Keratinocyte (primary cell): Measurements from ENCODE around the gene BLOC1S4. TPM values are rescaled to one million over a fixed set of nuclear protein-coding genes. Genes with fewer than 3 reads are reported as not detected.
A peak's percentile ranks its signal among the peaks of the same experiment; 100 is the strongest.

Source experiments
- DNase-seq: peaks from one replicate; pipeline ENCODE4 v3.0.0-alpha.2; 2011; ENCODE audit warnings: low read depth, missing footprints, low spot score
- FAIRE-seq: peaks from 2 replicates; lab custom pipeline; 2011; peaks lifted over from hg19 to GRCh38; lab: Jason Lieb, UNC
- H2AFZ ChIP-seq: 2 replicates; pipeline ENCODE4 v1.6.0; 2012; ENCODE audit warnings: low read length, control low read depth, inconsistent platforms; ENCODE audit not compliant: control insufficient read depth
- H3K27ac ChIP-seq: 2 replicates; pipeline ENCODE4 v1.5.1; 2011; ENCODE audit warnings: low read length; ENCODE audit not compliant: control insufficient read depth, insufficient read depth
- H3K27me3 ChIP-seq: 3 replicates; pipeline ENCODE4 v1.6.0; 2011; ENCODE audit warnings: low read length; ENCODE audit not compliant: control insufficient read depth, insufficient read depth; ENCODE audit errors: extremely low read depth
- H3K36me3 ChIP-seq, 2 experiments: 2 replicates in 1 of 2; 3 replicates in 1 of 2; pipeline ENCODE4 v1.5.1; 2011; ENCODE audit warnings: low read length in 2 of 2, mild to moderate bottlenecking in 1 of 2; ENCODE audit not compliant: control insufficient read depth in 2 of 2, insufficient read depth in 2 of 2; ENCODE audit errors: extremely low read depth in 1 of 2
- H3K4me1 ChIP-seq: 3 replicates; pipeline ENCODE4 v1.5.1; 2011; ENCODE audit warnings: low read length; ENCODE audit not compliant: control insufficient read depth, insufficient read depth; ENCODE audit errors: extremely low read depth
- H3K4me2 ChIP-seq: 3 replicates; pipeline ENCODE4 v1.6.0; 2011; ENCODE audit warnings: low read depth, low read length; ENCODE audit not compliant: control insufficient read depth, insufficient read depth; ENCODE audit errors: extremely low read depth
- H3K4me3 ChIP-seq, 3 experiments: fragments of 200-600 bp in 1 of 3; sonication (generic) in 1 of 3; 2 replicates in 2 of 3; 3 replicates in 1 of 3; pipeline ENCODE4 v1.5.1; 2011 to 2016; ENCODE audit warnings: low read length in 3 of 3, mild to moderate bottlenecking in 3 of 3, control low read depth in 2 of 3, inconsistent platforms in 1 of 3, low read depth in 1 of 3, mixed read lengths in 1 of 3, mixed run types in 1 of 3, moderate library complexity in 1 of 3; ENCODE audit not compliant: control insufficient read depth in 2 of 3, insufficient read depth in 2 of 3; ENCODE audit errors: extremely low read depth in 1 of 3
- H3K79me2 ChIP-seq: 2 replicates; pipeline ENCODE4 v1.6.0; 2012; ENCODE audit warnings: low read length; ENCODE audit not compliant: control insufficient read depth, insufficient read depth
- H3K9ac ChIP-seq: 3 replicates; pipeline ENCODE4 v1.6.0; 2011; ENCODE audit warnings: low read length; ENCODE audit not compliant: control insufficient read depth, insufficient read depth; ENCODE audit errors: extremely low read depth
- H3K9me1 ChIP-seq: 3 replicates; pipeline ENCODE4 v1.6.0; 2011; ENCODE audit warnings: low read length; ENCODE audit not compliant: control insufficient read depth, insufficient read depth; ENCODE audit errors: extremely low read depth
- H3K9me3 ChIP-seq: 2 replicates; pipeline ENCODE4 v1.5.1; 2012; ENCODE audit warnings: low read depth, low read length; ENCODE audit not compliant: control insufficient read depth
- H4K20me1 ChIP-seq: 3 replicates; pipeline ENCODE4 v1.6.0; 2011; ENCODE audit warnings: low read length; ENCODE audit not compliant: control insufficient read depth, insufficient read depth; ENCODE audit errors: extremely low read depth
- EZH2 ChIP-seq: IDR thresholded peaks from one replicate; pipeline ENCODE4 v1.6.1; 2012; ENCODE audit warnings: inconsistent platforms, mild to moderate bottlenecking, low read length, moderate library complexity
- dilution Hi-C: fragments of 300-500 bp; cut with MboI; formaldehyde crosslinking; loops from one replicate; pipeline ENCODE4 v1.7.0; 2020; ENCODE audit warnings: low sequenced_read_pairs; ENCODE audit not compliant: extremely low pct_ligation_motif_present
- polyA plus RNA-seq, 5 experiments: library from polyadenylated mRNA; depleted of rRNA in 3 of 5; stranded (reverse) in 3 of 5; stranded (forward) in 1 of 5; unstranded in 1 of 5; fragments of >200 nt; gene quantifications; 1 replicate in 1 of 5; 2 replicates in 3 of 5; 3 replicates in 1 of 5; pipeline versions ENCODE4 v1.2.1 to v1.2.3, GENCODE V29; 2011 to 2012; ENCODE audit warnings: missing spikeins in 2 of 5, low read depth in 1 of 5, low replicate concordance in 1 of 5
- TF ChIP-seq, protein P1 (sequence below), 3 experiments: IDR thresholded peaks in 1 of 3; conservative IDR thresholded peaks in 1 of 3; optimal IDR thresholded peaks in 1 of 3; 2 replicates in 2 of 3; 3 replicates in 1 of 3; pipeline versions ENCODE3 to v1.5.1; 2011; ENCODE audit warnings: low read length in 3 of 3, mild to moderate bottlenecking in 3 of 3, moderate library complexity in 2 of 3, control low read depth in 1 of 3, inconsistent platforms in 1 of 3; ENCODE audit not compliant: insufficient read depth in 2 of 3; ENCODE audit errors: extremely low read depth in 1 of 3

Gene BLOC1S4
- polyA plus RNA-seq, 1 donor (not counting 4 experiments of a cell fraction or from before 2014, with no cell fraction given) = 11.7 TPM

DNA sequence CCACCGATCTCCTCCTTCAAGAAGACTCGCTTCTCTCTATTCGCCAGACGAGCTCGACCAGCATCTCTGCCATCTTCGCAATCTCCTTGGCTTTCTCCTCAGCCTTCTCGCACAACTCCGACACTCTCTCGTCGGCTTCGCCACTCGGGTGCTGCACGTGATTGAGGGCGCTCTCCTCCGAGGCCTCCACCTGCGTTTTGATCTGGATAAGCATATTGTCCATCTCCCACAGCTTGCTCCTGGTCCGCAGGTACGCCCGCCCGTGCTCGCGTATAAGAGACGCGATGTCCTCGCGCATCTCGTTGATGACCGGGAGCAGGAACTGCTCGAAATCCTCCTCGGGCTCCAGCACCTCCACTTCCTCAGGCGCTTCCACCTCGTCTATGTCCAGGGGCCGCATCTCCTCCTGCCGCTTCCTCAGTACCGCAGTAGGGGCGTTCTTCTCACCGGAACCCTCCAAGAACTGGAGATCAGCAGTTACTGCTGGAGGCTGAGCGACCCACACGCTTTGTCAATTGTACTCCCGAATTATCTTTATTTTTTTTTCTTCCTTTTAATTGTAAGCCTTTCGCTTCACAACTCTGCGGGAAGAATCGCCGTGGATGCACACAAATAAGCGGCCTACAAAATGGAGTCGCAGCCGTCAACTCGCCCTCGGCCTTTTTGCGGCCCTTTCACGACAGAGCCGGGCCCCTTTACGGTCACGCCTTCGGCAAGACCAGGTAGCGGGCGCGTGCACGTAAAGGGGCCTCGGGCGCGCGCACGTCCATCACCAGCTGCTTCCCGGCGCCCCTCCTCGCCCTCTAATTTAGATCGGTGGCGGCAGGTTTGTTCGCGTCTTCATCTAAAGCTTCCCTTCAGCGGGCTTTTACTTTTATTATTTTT is 6.5 kb upstream of the BLOC1S4 start, which contains the start of gene MRFAP1L1:
Gene MRFAP1L1 (minus strand): TSS at position 636 of the 885 bp plus-strand sequence. CDS start 236 bp downstream, at position 400.
- H3K27me3 ChIP-seq = no peaks in the 10 kb centered on the region
- H2AFZ ChIP-seq = peak within 1 kb of the TSS; percentile 97
- H3K9me3 ChIP-seq = no peaks in the 10 kb centered on the region
- H3K4me2 ChIP-seq = peak within 1 kb of the TSS; percentile 99
- H3K4me3 ChIP-seq = peak within 1 kb of the TSS; percentile 62 to 93 (median 85)
- peak within 1 kb of the TSS; percentile 88 for H3K9ac ChIP-seq
- no peaks in the 10 kb centered on the region for H3K9me1 ChIP-seq
- DNase-seq (peak; percentile 75), FAIRE-seq (peak; percentile 34)
- peak within 1 kb of the TSS; percentile 85 for H3K27ac ChIP-seq
- H3K4me1 ChIP-seq = peaks cover 19% of the 10 kb centered on the region
- H3K79me2 ChIP-seq = peaks cover 46% of the 10 kb centered on the region
- dilution Hi-C loops = no loop called here
- no peaks in the 10 kb centered on the region for H4K20me1 ChIP-seq
- TF ChIP-seq EZH2 = no peak
- TF ChIP-seq, protein P1, sequence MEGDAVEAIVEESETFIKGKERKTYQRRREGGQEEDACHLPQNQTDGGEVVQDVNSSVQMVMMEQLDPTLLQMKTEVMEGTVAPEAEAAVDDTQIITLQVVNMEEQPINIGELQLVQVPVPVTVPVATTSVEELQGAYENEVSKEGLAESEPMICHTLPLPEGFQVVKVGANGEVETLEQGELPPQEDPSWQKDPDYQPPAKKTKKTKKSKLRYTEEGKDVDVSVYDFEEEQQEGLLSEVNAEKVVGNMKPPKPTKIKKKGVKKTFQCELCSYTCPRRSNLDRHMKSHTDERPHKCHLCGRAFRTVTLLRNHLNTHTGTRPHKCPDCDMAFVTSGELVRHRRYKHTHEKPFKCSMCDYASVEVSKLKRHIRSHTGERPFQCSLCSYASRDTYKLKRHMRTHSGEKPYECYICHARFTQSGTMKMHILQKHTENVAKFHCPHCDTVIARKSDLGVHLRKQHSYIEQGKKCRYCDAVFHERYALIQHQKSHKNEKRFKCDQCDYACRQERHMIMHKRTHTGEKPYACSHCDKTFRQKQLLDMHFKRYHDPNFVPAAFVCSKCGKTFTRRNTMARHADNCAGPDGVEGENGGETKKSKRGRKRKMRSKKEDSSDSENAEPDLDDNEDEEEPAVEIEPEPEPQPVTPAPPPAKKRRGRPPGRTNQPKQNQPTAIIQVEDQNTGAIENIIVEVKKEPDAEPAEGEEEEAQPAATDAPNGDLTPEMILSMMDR (optimal IDR thresholded peaks at IDR 0.05 in 1 of 3, IDR thresholded peaks at IDR 0.05 in 1 of 3, conservative IDR thresholded peaks at IDR 0.05 in 1 of 3; ENCODE audit: extremely low read depth in 1 of 3, insufficient read depth in 2 of 3, low read length in 3 of 3) = peak in 1 of 3 experiments; percentile 12
- peaks cover 5 to 9% of the 10 kb centered on the region in 2 experiments for H3K36me3 ChIP-seq

DNA sequence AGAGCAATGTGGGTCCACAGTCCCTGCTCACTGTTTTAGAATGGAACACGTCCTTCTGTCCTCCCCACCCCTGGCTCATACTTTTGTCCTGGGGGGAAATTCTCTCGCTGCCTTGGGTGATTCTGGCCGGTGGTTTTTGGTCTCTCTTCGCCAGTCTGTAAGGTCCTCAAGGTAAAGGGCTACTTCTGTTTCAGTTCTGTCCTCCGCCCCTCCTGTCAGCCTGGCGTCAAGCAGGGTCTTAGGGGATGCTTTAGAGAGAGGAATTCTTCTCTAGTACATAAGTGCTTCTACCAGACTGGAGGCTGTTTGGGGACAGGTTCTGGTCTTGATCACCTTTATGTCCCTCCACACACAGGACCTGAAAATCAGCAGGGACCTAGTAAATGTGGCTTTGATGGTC is 5.7 kb upstream of the BLOC1S4 start:
- H3K9me1 ChIP-seq = no peaks in the 10 kb centered on the region
- TF ChIP-seq, protein P1 (optimal IDR thresholded peaks at IDR 0.05 in 1 of 3, IDR thresholded peaks at IDR 0.05 in 1 of 3, conservative IDR thresholded peaks at IDR 0.05 in 1 of 3; ENCODE audit: extremely low read depth in 1 of 3, insufficient read depth in 2 of 3, low read length in 3 of 3) = no peak
- TF ChIP-seq EZH2 = no peak
- peak overlapping the region; percentile 99 for H3K4me2 ChIP-seq
- peak overlapping the region; percentile 32 for H3K27ac ChIP-seq
- peaks cover 41% of the 10 kb centered on the region for H3K79me2 ChIP-seq
- no peaks in the 10 kb centered on the region for H3K9me3 ChIP-seq
- H3K27me3 ChIP-seq = no peaks in the 10 kb centered on the region
- peak overlapping the region; percentile 62 to 93 (median 85) for H3K4me3 ChIP-seq
- H3K36me3 ChIP-seq = peaks cover 5 to 9% of the 10 kb centered on the region in 2 experiments
- H4K20me1 ChIP-seq = no peaks in the 10 kb centered on the region
- FAIRE-seq = no peak
- DNase-seq = no peak
- H3K4me1 ChIP-seq = peaks cover 19% of the 10 kb centered on the region
- dilution Hi-C loops = no loop called here
- peak overlapping the region; percentile 88 for H3K9ac ChIP-seq
- H2AFZ ChIP-seq = peak overlapping the region; percentile 97
